NCI-H1048 (cell line): ENCODE results near the gene BEND3.
"Not testable (repeated sequence)": the region's sequence is repeated elsewhere in the genome, so short reads cannot be mapped to it uniquely, and the experiment has no call there.

Experiments
- DNase-seq: peaks from one replicate; lab custom pipeline; 2025; lab: John Stamatoyannopoulos, UW

The BEND3 gene

GRCh38 chr6:107030151-107030550 is 85.2 kb downstream of the BEND3 start:
- no peak for DNase-seq

GRCh38 chr6:107026965-107027364 is 88.3 kb downstream of the BEND3 start:
- no peak for DNase-seq

- DNase-seq = no peak
Observed at GRCh38 chr6:107021446-107022185, 93.7 kb downstream of the BEND3 start.

- no peak for DNase-seq
Observed at GRCh38 chr6:107020239-107020638, 95.1 kb downstream of the BEND3 start.

- DNase-seq = not testable (repeated sequence)
Observed at GRCh38 chr6:107019628-107020027, 95.7 kb downstream of the BEND3 start.

- DNase-seq = no peak
Observed at GRCh38 chr6:107019047-107019446, 96.3 kb downstream of the BEND3 start.
